Ovary (tissue), 3 donors: ENCODE data around the gene PSMB7.

Source experiments
- CTCF ChIP-seq, 3 donors: fragments of 450-650 bp in 2 of 3; fragments of 200-600 bp in 1 of 3; IDR thresholded peaks; one replicate each; pipeline versions ENCODE4 v1.5.1 to v1.8.0; 2016 to 2022; ENCODE audit warnings: antibody characterized with exemption in 3 of 3, mild to moderate bottlenecking in 1 of 3
- EP300 ChIP-seq: sonication (generic); formaldehyde crosslinking; IDR thresholded peaks from one replicate; pipeline ENCODE4 v1.6.1; 2017; ENCODE audit warnings: antibody characterized with exemption
- POLR2A ChIP-seq: fragments of 450-650 bp; IDR thresholded peaks from one replicate; pipeline ENCODE4 v1.6.1; 2017; ENCODE audit warnings: antibody characterized with exemption, mild to moderate bottlenecking, moderate library complexity
- donor health status: DM: no; HTN: no; CAD: no.

- TF ChIP-seq POLR2A (no peak), CTCF (IDR thresholded peaks at IDR 0.05) (no peak), EP300 (no peak)
Measured at GRCh38 chr9:124429530-124429867, 14.3 kb upstream of the PSMB7 start.
